Pancreas (tissue), 10 donors: ENCODE data around the gene SMIM13. TPM values are rescaled to one million over a fixed set of nuclear protein-coding genes. Genes with fewer than 3 reads are reported as not detected.

Experiments
- ATAC-seq, 4 donors: fragments of 200-7000 bp; cut with Tn5 transposase; one replicate each; pipeline versions ENCODE4 v1.8.0 to v1.9.1; 2020; ENCODE audit warnings: mild to moderate bottlenecking in 4 of 4, moderate library complexity in 4 of 4
- DNase-seq, 6 donors: peaks; one replicate each; pipeline ENCODE4 v3.0.0-alpha.2; 2020
- FAIRE-seq: peaks from 2 replicates; lab custom pipeline; 2012; peaks lifted over from hg19 to GRCh38; lab: Jason Lieb, UNC
- H3K27ac ChIP-seq, 4 donors: fragments of 200-600 bp; sonication (generic); 1 replicate in 3 of 4; 2 replicates in 1 of 4; pipeline versions ENCODE4 v1.5.0 to v1.8.0; 2020
- H3K27me3 ChIP-seq, 4 donors: fragments of 200-600 bp; one replicate each; pipeline ENCODE4 v1.8.0; 2021
- H3K36me3 ChIP-seq, 3 donors: fragments of 200-600 bp; sonication (generic) in 1 of 3; one replicate each; pipeline versions ENCODE4 v1.5.0 to v1.8.0; 2020 to 2021
- H3K4me1 ChIP-seq, 3 donors: fragments of 200-600 bp; one replicate each; pipeline ENCODE4 v1.8.0; 2021
- H3K4me3 ChIP-seq, 4 donors: fragments of 200-600 bp; sonication (generic) in 2 of 4; one replicate each; pipeline versions ENCODE4 v1.5.0 to v1.8.0; 2020 to 2021
- H3K9me3 ChIP-seq, 4 donors: fragments of 200-600 bp; one replicate each; pipeline ENCODE4 v1.8.0; 2021
- CTCF ChIP-seq, 4 donors: fragments of 200-600 bp; sonication (generic) in 3 of 4; IDR thresholded peaks; one replicate each; pipeline versions ENCODE4 v1.5.0 to v1.8.0; 2021; ENCODE audit warnings: antibody characterized with exemption in 4 of 4
- WGBS, 2 donors: extraction: QIAGEN DNeasy Blood & Tissue Kit; methylation state at CpG; one replicate each; pipeline ENCODE4 v1.1.7; 2013; 5-methylcytosine and 5-hydroxymethylcytosine counted together
- intact Hi-C, 3 donors: fragments of 100-400 bp; cut with DNase I; formaldehyde crosslinking; loops; one replicate each; pipeline versions ENCODE4 v1.11.1 to v1.14.2; 2022
- polyA plus RNA-seq, 2 donors: library from polyadenylated mRNA; stranded (reverse); fragments of 200-250 nt; gene quantifications; one replicate each; pipeline ENCODE4 v1.2.3, GENCODE V29; 2013
- total RNA-seq, 6 donors: library from RNA; stranded (reverse); fragmentation: NEBNext Ultra II Directional in 4 of 6; extraction: Animal tissue kit (Norgen Biotek cat#: 25700) in 4 of 6; gene quantifications; one replicate each; pipeline versions ENCODE4 v1.2.1 to v1.2.4, GENCODE V29; 2021 to 2023
- donor health status: healthy with polysubstance abuse.
- donor health status: DM: no; HTN: no; CAD: no; lungs with moderate emphysema.
- donor health status: DM: no; HTN: no; CAD: no.
- donor health status: control.
- donor health status: control.
- donor health status: Bipolar disorder and iron deficiency.
- donor health status: DM: yes; HTN: yes; CAD: no.
- donor health status: DM: no; HTN: no; CAD: no.
- donor health status: DM: no; HTN: no; CAD: no.
- donor health status: DM: yes; HTN: yes; CAD: no.

SMIM13 gene
- total and polyA plus RNA-seq, 8 donors = 1.4 to 5.1 (median 2.9) TPM

DNA sequence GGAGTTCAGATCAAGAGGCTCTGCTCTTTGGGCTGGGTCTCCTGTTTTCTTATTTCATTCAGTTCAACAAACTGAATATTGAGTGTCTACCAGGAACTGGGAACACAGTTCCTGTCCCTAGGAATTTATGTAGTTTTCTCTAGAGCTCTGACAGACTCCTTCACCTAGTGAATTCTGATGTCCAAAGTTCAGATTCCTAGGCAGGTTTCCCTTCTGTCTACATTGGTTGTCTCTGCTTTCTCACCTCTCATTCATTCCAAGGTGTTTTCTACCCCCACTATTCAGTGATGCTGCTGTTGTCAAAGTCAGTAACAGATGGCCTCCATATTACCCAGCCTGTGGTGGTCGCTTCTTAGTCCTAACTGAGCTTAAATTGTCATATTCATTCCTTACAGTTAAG is 4.4 kb downstream of the SMIM13 start:
- intact Hi-C loops = no loop called here
- H3K4me1 ChIP-seq = peaks cover 0 to 10% (median 0%) of the 10 kb centered on the region in 3 donors
- H3K4me3 ChIP-seq = no peak overlapping the region
- no peak overlapping the region for H3K27ac ChIP-seq
- 94 to 97% methylated on average over 1 of the region's 1 CpG for WGBS, 2 donors
- H3K27me3 ChIP-seq = no peaks in the 10 kb centered on the region
- ATAC-seq (no peak), DNase-seq (no peak), FAIRE-seq (no peak)
- H3K36me3 ChIP-seq = no peaks in the 10 kb centered on the region
- TF ChIP-seq CTCF (IDR thresholded peaks at IDR 0.05) = no peak
- no peaks in the 10 kb centered on the region for H3K9me3 ChIP-seq

GRCh38 chr6:11101417-11101816 is 7.8 kb downstream of the SMIM13 start:
- H3K36me3 ChIP-seq = no peaks in the 10 kb centered on the region
- H3K4me1 ChIP-seq = no peaks in the 10 kb centered on the region
- no peaks in the 10 kb centered on the region for H3K9me3 ChIP-seq
- no peak overlapping the region for H3K4me3 ChIP-seq
- H3K27ac ChIP-seq = no peak overlapping the region
- ATAC-seq (no peak), DNase-seq (no peak), FAIRE-seq (no peak)
- no peaks in the 10 kb centered on the region for H3K27me3 ChIP-seq
- no peak for TF ChIP-seq CTCF (IDR thresholded peaks at IDR 0.05)
- intact Hi-C loops = no loop called here
- 95 to 98% methylated on average over 5 of the region's 5 CpGs for WGBS, 2 donors

DNA sequence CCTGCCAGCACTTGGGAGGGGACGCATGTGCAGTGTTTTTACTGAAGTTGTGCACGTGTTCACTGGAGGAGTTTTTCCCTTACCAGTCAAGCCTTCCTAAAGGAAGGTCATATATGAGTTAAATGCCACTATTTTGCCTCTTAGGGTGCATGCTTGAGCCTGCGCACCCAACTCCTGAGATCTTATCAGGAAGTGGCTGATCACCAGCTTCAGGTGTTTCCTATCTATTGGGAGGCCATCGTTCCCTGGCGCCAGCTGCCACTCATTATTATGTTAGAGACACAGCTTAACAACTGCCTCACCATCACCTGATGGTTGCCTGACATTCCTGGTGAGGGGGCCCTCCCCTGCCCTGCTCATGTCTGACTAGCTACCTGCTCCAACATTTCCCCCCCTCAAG is 9.4 kb downstream of the SMIM13 start:
- intact Hi-C loops = no loop called here
- Histone ChIP-seq H3K36me3 (no peaks in the 10 kb centered on the region), H3K4me3 (no peak overlapping the region), H3K9me3 (no peaks in the 10 kb centered on the region), H3K27ac (no peak overlapping the region), H3K27me3 (no peaks in the 10 kb centered on the region), H3K4me1 (no peaks in the 10 kb centered on the region)
- WGBS, 2 donors = 88 to 93% methylated on average over 5 of the region's 5 CpGs
- DNase-seq (no peak), ATAC-seq (no peak), FAIRE-seq (no peak)
- no peak for TF ChIP-seq CTCF (IDR thresholded peaks at IDR 0.05)

GRCh38 chr6:11108726-11109125 is 15.1 kb downstream of the SMIM13 start:
- H3K27ac ChIP-seq = no peak overlapping the region
- ATAC-seq (no peak), FAIRE-seq (no peak), DNase-seq (no peak)
- TF ChIP-seq CTCF (IDR thresholded peaks at IDR 0.05) = no peak
- no peaks in the 10 kb centered on the region for H3K4me1 ChIP-seq
- intact Hi-C loops = no loop called here
- H3K4me3 ChIP-seq = no peak overlapping the region
- H3K9me3 ChIP-seq = no peaks in the 10 kb centered on the region
- H3K36me3 ChIP-seq = no peaks in the 10 kb centered on the region
- H3K27me3 ChIP-seq = no peaks in the 10 kb centered on the region

GRCh38 chr6:11110921-11111768 is 17.5 kb downstream of the SMIM13 start, which contains the start of gene ERVFRD-1:
TSS of gene ERVFRD-1 (minus strand) at chr6:11111725. CDS start at chr6:11105310, 6,415 bp downstream.
- WGBS, 2 donors = 85 to 95% methylated on average over 16 of the region's 16 CpGs
- no peaks in the 10 kb centered on the region for H3K27me3 ChIP-seq
- H3K36me3 ChIP-seq = no peaks in the 10 kb centered on the region
- DNase-seq (no peak), FAIRE-seq (no peak), ATAC-seq (no peak)
- TF ChIP-seq CTCF (IDR thresholded peaks at IDR 0.05) = no peak
- H3K9me3 ChIP-seq = no peaks in the 10 kb centered on the region
- H3K4me3 ChIP-seq = no peak within 1 kb of the TSS
- intact Hi-C loops = no loop called here
- H3K4me1 ChIP-seq = no peaks in the 10 kb centered on the region
- no peak within 1 kb of the TSS for H3K27ac ChIP-seq
